Measurements from ENCODE around the gene SUN2. TPM values are rescaled to one million over a fixed set of nuclear protein-coding genes. Genes with fewer than 3 reads are reported as not detected.

Gene SUN2
- total and polyA plus RNA-seq, 2 of the 13 experiments (the other 11 are each of a cell fraction or from before 2014, with no cell fraction given), result 45.6 to 56.6 TPM

GRCh38 chr22:38698407-38699094 lies 57.2 kb downstream of the SUN2 start (continued):
- TF ChIP-seq ZC3H13 (CRISPR knock-in tag; IDR thresholded peaks at IDR 0.05) (0 out of 2 replicates have a peak, but pooled peaks have one; percentile 34), ZBTB38 (CRISPR knock-in tag; IDR thresholded peaks at IDR 0.05) (peak; percentile 52; the same call in 1 of the 2 replicates), ZNF549 (CRISPR knock-in tag; IDR thresholded peaks at IDR 0.05) (no peak), MTA1 (CRISPR knock-in tag; IDR thresholded peaks at IDR 0.05; ENCODE audit: borderline replicate concordance) (no peak), ZBTB42 (CRISPR knock-in tag; IDR thresholded peaks at IDR 0.05) (no peak), BHLHE40 (IDR thresholded peaks at IDR 0.05; ENCODE audit: low read length) (no peak)

DNA sequence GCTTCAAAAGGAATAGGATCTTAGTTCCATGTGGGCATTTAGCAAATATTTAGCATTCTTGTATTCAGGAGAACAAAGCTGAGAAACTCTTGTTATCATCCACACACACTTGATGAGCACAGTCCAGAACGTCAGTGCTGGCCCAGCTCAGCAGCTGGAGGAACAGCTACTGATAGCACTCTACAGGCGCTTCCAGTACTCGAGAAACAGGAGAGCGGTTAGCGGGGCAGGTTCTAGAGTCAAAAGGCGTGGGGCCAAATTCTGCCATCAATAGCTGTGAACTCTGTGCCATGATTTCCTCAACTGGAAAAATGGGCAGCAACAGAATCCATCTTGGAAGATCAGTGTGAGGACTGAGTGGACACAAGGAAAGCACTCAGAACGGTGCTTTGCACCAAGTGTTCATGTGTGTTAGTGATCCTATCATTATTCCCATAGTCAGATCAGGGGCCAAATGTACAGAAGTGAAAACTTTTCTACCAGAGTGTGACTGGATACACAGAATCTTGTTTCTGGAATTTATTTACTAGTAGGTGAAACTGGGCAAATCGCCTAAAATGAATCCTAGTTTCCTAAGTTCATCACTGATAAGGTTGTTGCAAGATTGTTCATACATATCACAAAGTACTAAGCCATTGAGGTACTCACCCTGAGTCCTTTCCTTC lies 58.2 kb downstream of the SUN2 start:
- 29% methylated on average over 8 of the region's 8 CpGs for WGBS (ENCODE audit: low lambda C conversion rate)
- ChIA-PET CTCF (ENCODE audit: low intra/inter-chr PET ratio, low total read pairs) (no interaction called here), POLR2A (interaction anchor here (0.5 to 9.9 kb wide), 7 partner anchors 9 to 863 kb away, joined by 3 to 102 read pairs (median 4); partner anchors contain the start of genes GTPBP1, RPL3 and TOMM22)
- Histone ChIP-seq H3K4me2 (ENCODE audit: low read depth, low read length) (peak overlapping the region; percentile 76), H3K4me3 (replicated peaks in 1 of 3; ENCODE audit: insufficient read depth in 1 of 3, low read depth in 2 of 3, low read length in 3 of 3) (peak overlapping the region; percentile 53 to 98 (median 77)), H3K4me1 (ENCODE audit: insufficient read depth, low read length) (peaks cover 75% of the 10 kb centered on the region), H3K27ac (ENCODE audit: extremely low read length, insufficient read depth, low read length) (peak overlapping the region; percentile 62), H4K20me1 (ENCODE audit: insufficient read depth, low read length) (peaks cover 5% of the 10 kb centered on the region; the same call in 1 of the 2 replicates), H3K36me3 (replicated peaks in 1 of 2; ENCODE audit: control insufficient read depth in 1 of 2, insufficient read depth in 2 of 2, low read length in 2 of 2) (no peaks in the 10 kb centered on the region; a peak in 1 of 5 replicates), H3K9ac (ENCODE audit: insufficient read depth, low read depth, low read length) (peak overlapping the region; percentile 46), H3K79me2 (ENCODE audit: insufficient read depth, low read length) (peaks cover 59% of the 10 kb centered on the region), H2AFZ (ENCODE audit: low read length) (no peak overlapping the region), H3K9me3 (ENCODE audit: low read length) (no peaks in the 10 kb centered on the region), H3K27me3 (ENCODE audit: control insufficient read depth in 1 of 2, insufficient read depth in 2 of 2, low read length in 2 of 2) (no peaks in the 10 kb centered on the region; a peak in 1 of 5 replicates)
- in situ Hi-C loops (cut with HindIII; ENCODE audit: extremely low pct_ligation_motif_present, low pct_unique_long_range_greater_than_20kb), result no loop called here
- intact Hi-C loops (cut with micrococcal nuclease; ENCODE audit: unreplicated experiment), result no loop called here
- DNase-seq (ENCODE audit: low spot score) (peak; percentile 54), FAIRE-seq (no peak), ATAC-seq (peak; percentile 51)
- BruUV-seq (replicated peaks), result no TSS peak
- TF ChIP-seq ZSCAN21 (CRISPR knock-in tag; IDR thresholded peaks at IDR 0.05; ENCODE audit: borderline replicate concordance) (peak; percentile 88), HIVEP1 (CRISPR knock-in tag; IDR thresholded peaks at IDR 0.05) (no peak), SALL1 (CRISPR knock-in tag; IDR thresholded peaks at IDR 0.05) (no peak), ZNF710 (CRISPR knock-in tag; IDR thresholded peaks at IDR 0.05; ENCODE audit: borderline replicate concordance) (no peak), DRAP1 (CRISPR knock-in tag; IDR thresholded peaks at IDR 0.05) (0 out of 2 replicates have a peak, but pooled peaks have one; percentile 4), SRSF1 (optimal IDR thresholded peaks at IDR 0.05; ENCODE audit: low read depth, low read length) (no peak), MTF1 (CRISPR knock-in tag; IDR thresholded peaks at IDR 0.05) (no peak), THAP9 (CRISPR knock-in tag; IDR thresholded peaks at IDR 0.05; ENCODE audit: borderline replicate concordance) (no peak), CEBPG (CRISPR knock-in tag; IDR thresholded peaks at IDR 0.05) (no peak), RAD51 (IDR thresholded peaks at IDR 0.05; ENCODE audit: borderline replicate concordance) (no peak), POLR2G (IDR thresholded peaks at IDR 0.05; ENCODE audit: low read depth, low read length) (peak; percentile 25; the same call in 1 of the 2 replicates), PHB2 (IDR thresholded peaks at IDR 0.05; ENCODE audit: partially characterized antibody) (no peak)

Measured in HepG2 (cell line).